ENCODE results near the gene NOS1AP. TPM values are rescaled to one million over a fixed set of nuclear protein-coding genes. Genes with fewer than 3 reads are reported as not detected.

Gene NOS1AP
- total and polyA plus RNA-seq, 8 donors = 0.25 to 13.8 (median 6.2) TPM

GRCh38 chr1:162370161-162370560, 300.7 kb downstream of the NOS1AP start:
- Histone ChIP-seq H3K9me3 (no peaks in the 10 kb centered on the region), H3K4me3 (no peak overlapping the region), H3K27ac (no peak overlapping the region), H3K27me3 (no peaks in the 10 kb centered on the region), H3K36me3 (peaks cover 6 to 38% (median 30%) of the 10 kb centered on the region in 4 donors), H3K4me1 (peaks cover 0 to 12% (median 8%) of the 10 kb centered on the region in 4 donors)
- DNase-seq = no peak
- intact Hi-C loops (cut with DNase I; ENCODE audit: low total_unique reads) = no loop called here
- TF ChIP-seq, protein P1, sequence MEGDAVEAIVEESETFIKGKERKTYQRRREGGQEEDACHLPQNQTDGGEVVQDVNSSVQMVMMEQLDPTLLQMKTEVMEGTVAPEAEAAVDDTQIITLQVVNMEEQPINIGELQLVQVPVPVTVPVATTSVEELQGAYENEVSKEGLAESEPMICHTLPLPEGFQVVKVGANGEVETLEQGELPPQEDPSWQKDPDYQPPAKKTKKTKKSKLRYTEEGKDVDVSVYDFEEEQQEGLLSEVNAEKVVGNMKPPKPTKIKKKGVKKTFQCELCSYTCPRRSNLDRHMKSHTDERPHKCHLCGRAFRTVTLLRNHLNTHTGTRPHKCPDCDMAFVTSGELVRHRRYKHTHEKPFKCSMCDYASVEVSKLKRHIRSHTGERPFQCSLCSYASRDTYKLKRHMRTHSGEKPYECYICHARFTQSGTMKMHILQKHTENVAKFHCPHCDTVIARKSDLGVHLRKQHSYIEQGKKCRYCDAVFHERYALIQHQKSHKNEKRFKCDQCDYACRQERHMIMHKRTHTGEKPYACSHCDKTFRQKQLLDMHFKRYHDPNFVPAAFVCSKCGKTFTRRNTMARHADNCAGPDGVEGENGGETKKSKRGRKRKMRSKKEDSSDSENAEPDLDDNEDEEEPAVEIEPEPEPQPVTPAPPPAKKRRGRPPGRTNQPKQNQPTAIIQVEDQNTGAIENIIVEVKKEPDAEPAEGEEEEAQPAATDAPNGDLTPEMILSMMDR (IDR thresholded peaks at IDR 0.05) = no peak
- TF ChIP-seq EP300 (IDR thresholded peaks at IDR 0.05) = no peak
- TF ChIP-seq POLR2AphosphoS5 (IDR thresholded peaks at IDR 0.05) = no peak
- no peak for TF ChIP-seq POLR2A (IDR thresholded peaks at IDR 0.05)
- WGBS, 5 donors = 82 to 90% (median 90%) methylated on average over 1 of the region's 1 CpG

- WGBS, 5 donors = 94 to 98% (median 97%) methylated on average over 3 of the region's 3 CpGs
- peaks cover 6 to 37% (median 29%) of the 10 kb centered on the region in 4 donors for H3K36me3 ChIP-seq
- peaks cover 0 to 12% (median 8%) of the 10 kb centered on the region in 4 donors for H3K4me1 ChIP-seq
- H3K27ac ChIP-seq = no peak overlapping the region
- TF ChIP-seq, protein P1 (IDR thresholded peaks at IDR 0.05) = no peak
- TF ChIP-seq POLR2AphosphoS5 (IDR thresholded peaks at IDR 0.05) (no peak), POLR2A (IDR thresholded peaks at IDR 0.05) (no peak), EP300 (IDR thresholded peaks at IDR 0.05) (no peak)
- no peaks in the 10 kb centered on the region for H3K27me3 ChIP-seq
- DNase-seq = no peak
- intact Hi-C loops (cut with DNase I; ENCODE audit: low total_unique reads) = no loop called here
- H3K9me3 ChIP-seq = no peaks in the 10 kb centered on the region
- no peak overlapping the region for H3K4me3 ChIP-seq
Observed at GRCh38 chr1:162370721-162371120, 301.2 kb downstream of the NOS1AP start.

GRCh38 chr1:162371611-162372010, 302.1 kb downstream of the NOS1AP start:
- no peak for TF ChIP-seq POLR2A (IDR thresholded peaks at IDR 0.05)
- TF ChIP-seq EP300 (IDR thresholded peaks at IDR 0.05) = no peak
- TF ChIP-seq, protein P1 (IDR thresholded peaks at IDR 0.05) = no peak
- TF ChIP-seq POLR2AphosphoS5 (IDR thresholded peaks at IDR 0.05) = no peak
- Histone ChIP-seq H3K4me3 (no peak overlapping the region), H3K27me3 (no peaks in the 10 kb centered on the region), H3K4me1 (peaks cover 0 to 12% (median 8%) of the 10 kb centered on the region in 4 donors), H3K27ac (no peak overlapping the region), H3K9me3 (no peaks in the 10 kb centered on the region), H3K36me3 (peaks cover 6 to 37% (median 25%) of the 10 kb centered on the region in 4 donors)
- DNase-seq = no peak
- 86 to 92% (median 90%) methylated on average over 6 of the region's 6 CpGs for WGBS, 5 donors
- intact Hi-C loops (cut with DNase I; ENCODE audit: low total_unique reads) = no loop called here

DNA sequence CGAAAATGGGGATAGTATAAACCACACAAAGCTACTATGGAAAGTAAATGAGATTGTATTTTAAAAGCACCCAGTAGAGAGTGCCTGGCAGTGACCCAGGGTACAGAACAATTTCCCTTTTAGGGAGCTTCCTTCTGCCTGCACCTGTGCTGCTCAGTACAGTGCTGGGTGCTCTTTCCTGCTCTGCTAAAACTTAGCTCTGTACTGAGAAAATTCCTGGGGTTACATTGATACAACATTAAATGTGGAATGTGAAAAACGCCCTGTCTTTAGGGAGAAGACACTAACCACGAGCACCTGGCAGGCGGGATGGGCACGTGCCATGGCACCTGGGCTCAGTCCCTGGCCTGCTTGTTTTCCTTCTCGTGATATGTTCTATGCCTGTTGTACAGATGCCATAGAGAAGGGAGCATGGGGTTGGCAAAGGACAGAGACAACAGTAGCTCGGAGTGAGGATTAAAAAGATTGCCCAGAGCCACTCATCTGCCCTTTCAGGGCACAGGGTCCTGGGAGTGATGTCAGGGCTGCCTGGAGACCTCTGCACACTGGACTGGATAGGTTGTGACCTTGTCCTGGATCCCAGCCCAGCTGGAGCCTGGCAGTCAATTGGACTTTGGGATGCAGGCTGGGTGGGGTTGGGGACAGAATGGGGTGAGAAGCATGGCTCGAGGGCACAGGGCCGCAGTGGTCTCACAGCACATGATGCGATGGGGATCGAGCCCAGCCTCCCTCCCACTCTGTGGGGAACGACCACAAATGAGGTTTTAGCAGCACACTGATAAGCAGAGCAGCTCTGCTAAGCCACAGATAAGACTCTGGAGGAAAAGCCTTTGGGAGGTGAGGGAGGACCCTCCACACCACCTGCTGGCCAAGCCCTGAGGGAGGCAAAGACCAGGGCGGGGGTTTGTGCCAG, 302.9 kb downstream of the NOS1AP start:
- Histone ChIP-seq H3K27me3 (no peaks in the 10 kb centered on the region), H3K4me1 (peaks cover 0 to 12% (median 8%) of the 10 kb centered on the region in 4 donors), H3K36me3 (peaks cover 6 to 30% (median 17%) of the 10 kb centered on the region in 4 donors), H3K27ac (no peak overlapping the region), H3K4me3 (no peak overlapping the region), H3K9me3 (no peaks in the 10 kb centered on the region)
- no peak for TF ChIP-seq POLR2A (IDR thresholded peaks at IDR 0.05)
- no peak for TF ChIP-seq EP300 (IDR thresholded peaks at IDR 0.05)
- no peak for TF ChIP-seq POLR2AphosphoS5 (IDR thresholded peaks at IDR 0.05)
- TF ChIP-seq, protein P1 (IDR thresholded peaks at IDR 0.05) = no peak
- WGBS, 5 donors = 32 to 53% (median 41%) methylated on average over 13 of the region's 13 CpGs
- DNase-seq = peak in 1 of 2 donors; percentile 17
- intact Hi-C loops (cut with DNase I; ENCODE audit: low total_unique reads) = no loop called here

All from stomach (tissue), 9 donors.